Measurements from ENCODE around the gene ICA1.

ICA1 gene

DNA sequence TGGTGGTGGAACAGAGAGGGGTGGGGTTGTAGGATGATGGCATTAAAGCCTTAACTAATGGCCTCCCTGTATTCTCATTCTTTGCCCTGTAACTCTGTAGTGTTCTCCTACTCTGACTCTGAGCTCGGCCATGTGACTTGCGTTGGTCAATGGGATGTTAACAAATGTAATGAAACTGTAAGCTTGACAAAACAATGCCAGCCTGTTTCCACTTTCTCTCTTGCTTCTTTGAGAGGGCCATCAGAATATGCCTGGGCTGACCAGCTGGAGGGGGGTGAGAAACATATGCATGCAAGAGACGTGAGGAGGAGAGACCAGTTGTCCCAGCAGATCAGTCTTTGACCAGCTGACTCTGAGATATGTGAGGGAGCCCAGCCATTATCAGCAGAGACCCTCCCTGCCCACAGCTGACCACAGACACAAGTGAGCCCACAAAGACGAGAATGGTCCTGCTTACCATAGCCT is 100.6 kb downstream of the ICA1 start:
- no peak for DNase-seq (ENCODE audit: low read depth)
- H3K4me3 ChIP-seq (ENCODE audit: low read length), result no peak overlapping the region
- TF ChIP-seq, protein P1, sequence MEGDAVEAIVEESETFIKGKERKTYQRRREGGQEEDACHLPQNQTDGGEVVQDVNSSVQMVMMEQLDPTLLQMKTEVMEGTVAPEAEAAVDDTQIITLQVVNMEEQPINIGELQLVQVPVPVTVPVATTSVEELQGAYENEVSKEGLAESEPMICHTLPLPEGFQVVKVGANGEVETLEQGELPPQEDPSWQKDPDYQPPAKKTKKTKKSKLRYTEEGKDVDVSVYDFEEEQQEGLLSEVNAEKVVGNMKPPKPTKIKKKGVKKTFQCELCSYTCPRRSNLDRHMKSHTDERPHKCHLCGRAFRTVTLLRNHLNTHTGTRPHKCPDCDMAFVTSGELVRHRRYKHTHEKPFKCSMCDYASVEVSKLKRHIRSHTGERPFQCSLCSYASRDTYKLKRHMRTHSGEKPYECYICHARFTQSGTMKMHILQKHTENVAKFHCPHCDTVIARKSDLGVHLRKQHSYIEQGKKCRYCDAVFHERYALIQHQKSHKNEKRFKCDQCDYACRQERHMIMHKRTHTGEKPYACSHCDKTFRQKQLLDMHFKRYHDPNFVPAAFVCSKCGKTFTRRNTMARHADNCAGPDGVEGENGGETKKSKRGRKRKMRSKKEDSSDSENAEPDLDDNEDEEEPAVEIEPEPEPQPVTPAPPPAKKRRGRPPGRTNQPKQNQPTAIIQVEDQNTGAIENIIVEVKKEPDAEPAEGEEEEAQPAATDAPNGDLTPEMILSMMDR (IDR thresholded peaks at IDR 0.05; ENCODE audit: insufficient read depth, low read depth, low read length, missing control alignments), result no peak

DNA sequence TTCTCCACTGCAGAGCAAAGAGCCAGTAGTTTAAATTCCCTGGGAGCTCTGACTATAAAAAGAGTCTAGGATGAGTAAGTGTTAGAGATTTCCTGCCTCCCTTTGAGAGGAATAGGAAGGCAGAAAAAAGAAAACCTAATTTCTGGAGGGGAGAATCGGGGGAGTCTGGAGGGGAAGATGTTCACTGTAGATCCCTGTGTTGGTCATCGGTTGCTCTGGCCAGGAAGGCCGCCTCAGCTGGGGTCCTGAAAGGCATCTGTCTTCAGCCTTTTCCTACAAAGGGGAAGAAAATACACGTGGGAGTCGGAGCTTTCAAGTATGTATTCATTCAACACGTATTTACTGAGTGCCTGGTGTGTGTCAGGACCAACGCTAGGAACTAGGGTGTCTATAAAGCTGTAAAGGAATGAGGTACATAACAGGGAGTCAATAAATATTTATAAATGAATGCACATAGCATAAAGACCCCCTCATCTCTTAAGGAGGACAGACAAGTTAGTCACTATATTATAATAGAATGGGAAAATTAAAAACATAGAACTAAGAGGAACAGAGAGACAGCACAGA is 101.1 kb downstream of the ICA1 start:
- DNase-seq (ENCODE audit: low read depth), result no peak
- TF ChIP-seq, protein P1 (IDR thresholded peaks at IDR 0.05; ENCODE audit: insufficient read depth, low read depth, low read length, missing control alignments), result no peak
- no peak overlapping the region for H3K4me3 ChIP-seq (ENCODE audit: low read length)

DNA sequence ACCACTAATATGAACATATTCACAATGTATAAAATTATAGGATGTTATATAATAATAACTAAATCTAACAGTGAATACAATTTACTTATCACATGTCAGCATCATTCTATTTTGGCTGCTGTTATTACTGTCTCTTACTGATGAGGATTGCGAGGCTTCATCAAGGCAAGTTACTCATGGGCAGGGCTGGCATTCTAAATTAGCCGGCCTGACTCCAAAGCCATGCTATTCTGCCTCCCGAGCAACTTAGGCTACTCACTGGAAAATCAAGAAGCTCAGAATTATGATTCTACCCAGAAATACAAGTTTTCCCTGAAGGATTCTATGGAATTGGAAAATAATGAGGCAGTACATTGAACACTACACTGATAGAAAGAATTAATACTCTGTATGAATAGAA is 101.7 kb downstream of the ICA1 start:
- H3K4me3 ChIP-seq (ENCODE audit: low read length), result no peak overlapping the region
- no peak for DNase-seq (ENCODE audit: low read depth)
- TF ChIP-seq, protein P1 (IDR thresholded peaks at IDR 0.05; ENCODE audit: insufficient read depth, low read depth, low read length, missing control alignments), result no peak

DNA sequence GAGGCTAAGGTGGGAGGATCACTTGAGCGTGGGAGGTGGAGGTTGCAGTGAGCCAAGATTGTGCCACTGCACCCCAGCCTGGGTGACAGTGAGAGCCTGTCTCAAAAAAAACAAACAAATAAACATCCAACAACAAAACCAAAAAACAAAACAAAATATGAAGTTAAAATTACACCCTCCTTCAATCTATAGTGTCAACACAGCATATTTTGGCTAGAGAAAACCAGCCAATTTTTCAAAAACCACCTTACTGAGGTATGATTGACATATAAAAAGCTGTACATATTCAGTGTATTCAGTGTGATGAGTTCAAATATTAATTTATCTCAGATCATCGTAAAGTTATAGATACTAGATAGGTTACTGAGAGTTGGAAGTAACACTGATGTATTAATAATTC is 102.4 kb downstream of the ICA1 start:
- DNase-seq (ENCODE audit: low read depth), result no peak
- TF ChIP-seq, protein P1 (IDR thresholded peaks at IDR 0.05; ENCODE audit: insufficient read depth, low read depth, low read length, missing control alignments), result no peak
- H3K4me3 ChIP-seq (ENCODE audit: low read length), result no peak overlapping the region

DNA sequence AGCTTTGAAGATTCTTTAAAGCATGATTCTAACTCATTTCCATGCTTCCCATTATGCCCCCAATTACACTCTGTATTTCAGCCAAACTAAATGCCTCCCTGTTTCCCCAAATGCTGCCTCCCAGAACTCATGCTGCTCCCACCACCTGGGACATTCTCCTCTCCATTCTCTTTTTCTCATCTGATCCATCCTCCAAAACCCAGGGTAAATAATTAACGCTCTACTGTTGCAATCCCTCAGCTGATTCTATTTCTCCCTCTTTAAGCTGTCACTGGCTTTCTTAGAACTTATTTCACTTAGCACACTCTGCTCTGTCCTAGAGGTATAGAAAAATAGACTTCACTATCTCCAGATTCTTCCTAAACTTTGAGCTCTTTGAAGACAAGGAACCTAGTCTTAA is 104.7 kb downstream of the ICA1 start:
- no peak overlapping the region for H3K4me3 ChIP-seq (ENCODE audit: low read length)
- DNase-seq (ENCODE audit: low read depth), result no peak
- TF ChIP-seq, protein P1 (IDR thresholded peaks at IDR 0.05; ENCODE audit: insufficient read depth, low read depth, low read length, missing control alignments), result no peak

DNA sequence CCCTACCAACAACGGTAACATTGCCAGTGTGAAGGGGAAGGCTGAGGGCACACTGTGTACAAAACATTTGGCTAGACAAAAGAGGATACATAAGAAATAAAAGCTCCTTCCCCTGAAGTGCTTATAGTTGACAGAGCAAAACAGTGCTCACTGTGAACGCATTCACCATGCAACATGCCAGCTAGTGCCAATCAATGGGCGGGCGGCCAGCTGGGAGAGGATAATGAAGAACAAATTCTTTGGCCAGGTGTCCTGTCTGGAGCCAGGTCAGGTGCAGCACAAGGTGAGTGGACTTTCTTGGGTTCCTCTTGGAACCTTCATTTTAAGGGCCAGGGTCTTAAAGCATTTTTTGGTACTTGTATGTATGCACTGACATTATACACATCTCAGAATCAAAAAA is 106.1 kb downstream of the ICA1 start:
- TF ChIP-seq, protein P1 (IDR thresholded peaks at IDR 0.05; ENCODE audit: insufficient read depth, low read depth, low read length, missing control alignments), result no peak
- no peak overlapping the region for H3K4me3 ChIP-seq (ENCODE audit: low read length)
- no peak for DNase-seq (ENCODE audit: low read depth)

DNA sequence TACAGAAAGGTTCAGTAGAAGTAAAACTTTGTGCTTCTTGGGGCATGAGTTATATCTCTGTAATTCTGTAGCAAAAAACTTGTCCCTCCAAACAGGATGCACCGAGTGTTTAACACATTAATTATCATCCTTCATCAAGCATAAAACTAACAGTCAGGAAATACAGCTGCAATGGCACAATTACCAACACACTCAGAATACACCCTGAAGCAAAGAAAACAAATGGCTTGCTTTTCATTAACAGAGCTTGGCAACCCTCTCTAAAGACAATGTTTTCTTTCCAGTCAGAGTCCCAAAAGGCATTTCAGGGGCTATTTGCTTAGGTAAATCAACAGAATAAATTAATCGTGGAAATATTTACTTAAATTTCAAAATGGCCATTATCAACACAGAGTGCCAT is 107.7 kb downstream of the ICA1 start:
- no peak for DNase-seq (ENCODE audit: low read depth)
- H3K4me3 ChIP-seq (ENCODE audit: low read length), result no peak overlapping the region
- TF ChIP-seq, protein P1 (IDR thresholded peaks at IDR 0.05; ENCODE audit: insufficient read depth, low read depth, low read length, missing control alignments), result no peak

All from epithelial cell of esophagus (primary cell).